SJSA1 (cell line): ENCODE data around the gene MEGF8. TPM values are rescaled to one million over a fixed set of nuclear protein-coding genes. Genes with fewer than 3 reads are reported as not detected.

Source experiments
- DNase-seq, 2 experiments: peaks; one replicate each; pipeline ENCODE4 v3.0.0-alpha.2; 2015 to 2020; ENCODE audit warnings: low spot score in 2 of 2, low read depth in 1 of 2
- H3K27ac ChIP-seq: fragments of 250-450 bp; sonication (Bioruptor Pico); 2 replicates; pipeline ENCODE4 v1.5.1; 2020; ENCODE audit warnings: mild to moderate bottlenecking, moderate library complexity
- H3K27me3 ChIP-seq: fragments of 250-450 bp; sonication (Bioruptor Pico); replicated peaks from 2 replicates; pipeline ENCODE4 v1.5.1; 2020; ENCODE audit warnings: mild to moderate bottlenecking, moderate library complexity
- H3K36me3 ChIP-seq: fragments of 250-450 bp; sonication (Bioruptor Pico); 2 replicates; pipeline ENCODE4 v1.5.1; 2020; ENCODE audit warnings: mild to moderate bottlenecking
- H3K4me1 ChIP-seq: fragments of 250-450 bp; sonication (Bioruptor Pico); replicated peaks from 2 replicates; pipeline ENCODE4 v1.6.1; 2021; ENCODE audit warnings: mild to moderate bottlenecking
- H3K4me3 ChIP-seq: fragments of 250-450 bp; sonication (Bioruptor Pico); 2 replicates; pipeline ENCODE4 v1.5.1; 2020; ENCODE audit warnings: mild to moderate bottlenecking
- H3K9me3 ChIP-seq: fragments of 250-450 bp; sonication (Bioruptor Pico); replicated peaks from 2 replicates; pipeline ENCODE4 v1.5.1; 2020; ENCODE audit warnings: mild to moderate bottlenecking
- total RNA-seq: library from RNA; depleted of rRNA; stranded (reverse); fragments of >200 nt; shearing (Covaris generic); gene quantifications from 2 replicates; pipeline ENCODE4 v1.2.3, GENCODE V29; 2014; rRNA removed

Gene MEGF8, protein sequence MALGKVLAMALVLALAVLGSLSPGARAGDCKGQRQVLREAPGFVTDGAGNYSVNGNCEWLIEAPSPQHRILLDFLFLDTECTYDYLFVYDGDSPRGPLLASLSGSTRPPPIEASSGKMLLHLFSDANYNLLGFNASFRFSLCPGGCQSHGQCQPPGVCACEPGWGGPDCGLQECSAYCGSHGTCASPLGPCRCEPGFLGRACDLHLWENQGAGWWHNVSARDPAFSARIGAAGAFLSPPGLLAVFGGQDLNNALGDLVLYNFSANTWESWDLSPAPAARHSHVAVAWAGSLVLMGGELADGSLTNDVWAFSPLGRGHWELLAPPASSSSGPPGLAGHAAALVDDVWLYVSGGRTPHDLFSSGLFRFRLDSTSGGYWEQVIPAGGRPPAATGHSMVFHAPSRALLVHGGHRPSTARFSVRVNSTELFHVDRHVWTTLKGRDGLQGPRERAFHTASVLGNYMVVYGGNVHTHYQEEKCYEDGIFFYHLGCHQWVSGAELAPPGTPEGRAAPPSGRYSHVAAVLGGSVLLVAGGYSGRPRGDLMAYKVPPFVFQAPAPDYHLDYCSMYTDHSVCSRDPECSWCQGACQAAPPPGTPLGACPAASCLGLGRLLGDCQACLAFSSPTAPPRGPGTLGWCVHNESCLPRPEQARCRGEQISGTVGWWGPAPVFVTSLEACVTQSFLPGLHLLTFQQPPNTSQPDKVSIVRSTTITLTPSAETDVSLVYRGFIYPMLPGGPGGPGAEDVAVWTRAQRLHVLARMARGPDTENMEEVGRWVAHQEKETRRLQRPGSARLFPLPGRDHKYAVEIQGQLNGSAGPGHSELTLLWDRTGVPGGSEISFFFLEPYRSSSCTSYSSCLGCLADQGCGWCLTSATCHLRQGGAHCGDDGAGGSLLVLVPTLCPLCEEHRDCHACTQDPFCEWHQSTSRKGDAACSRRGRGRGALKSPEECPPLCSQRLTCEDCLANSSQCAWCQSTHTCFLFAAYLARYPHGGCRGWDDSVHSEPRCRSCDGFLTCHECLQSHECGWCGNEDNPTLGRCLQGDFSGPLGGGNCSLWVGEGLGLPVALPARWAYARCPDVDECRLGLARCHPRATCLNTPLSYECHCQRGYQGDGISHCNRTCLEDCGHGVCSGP (N-terminal part only)
- total RNA-seq = 12.1 and 16.1 TPM in 2 replicates

DNA sequence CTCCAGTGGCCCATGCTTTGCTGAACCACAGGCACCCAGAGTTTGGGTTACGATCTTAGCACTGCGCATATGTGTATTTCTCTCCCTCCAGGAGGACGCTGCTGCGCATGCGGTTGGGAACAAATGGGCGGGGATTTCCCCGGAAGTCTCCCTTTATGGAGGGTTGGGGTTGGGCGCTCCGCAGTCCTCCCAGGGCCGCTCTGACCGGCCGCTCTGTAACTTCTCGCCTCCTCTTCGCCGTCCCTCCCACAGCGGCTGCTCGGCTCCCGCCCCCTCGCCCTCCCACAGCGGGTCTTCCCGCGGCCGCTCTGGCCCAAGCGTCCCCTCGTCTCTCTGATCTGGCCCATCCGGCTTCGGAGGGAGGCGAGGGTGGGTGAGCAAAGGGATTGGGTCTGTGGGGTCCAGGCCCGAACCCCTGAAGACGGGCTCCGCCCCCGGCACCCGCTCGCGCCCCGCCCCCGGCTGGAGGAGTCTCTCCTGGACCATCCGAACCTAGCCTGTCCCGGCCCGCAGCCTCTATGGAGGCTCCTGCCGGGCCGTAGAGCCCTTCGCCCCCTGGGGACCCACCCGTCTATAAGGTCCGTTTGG lies at the start of gene MEGF8:
MEGF8 (plus strand) TSS at position 328 of the 588 bp plus-strand sequence. CDS start 609 bp downstream, outside the sequence.
- no peaks in the 10 kb centered on the region for H3K9me3 ChIP-seq
- peak; percentile 99 for DNase-seq
- H3K36me3 ChIP-seq = no peaks in the 10 kb centered on the region
- H3K27ac ChIP-seq = no peak within 1 kb of the TSS
- H3K27me3 ChIP-seq = peaks cover 19% of the 10 kb centered on the region
- peaks cover 18% of the 10 kb centered on the region for H3K4me1 ChIP-seq
- H3K4me3 ChIP-seq = peak within 1 kb of the TSS; percentile 63

DNA sequence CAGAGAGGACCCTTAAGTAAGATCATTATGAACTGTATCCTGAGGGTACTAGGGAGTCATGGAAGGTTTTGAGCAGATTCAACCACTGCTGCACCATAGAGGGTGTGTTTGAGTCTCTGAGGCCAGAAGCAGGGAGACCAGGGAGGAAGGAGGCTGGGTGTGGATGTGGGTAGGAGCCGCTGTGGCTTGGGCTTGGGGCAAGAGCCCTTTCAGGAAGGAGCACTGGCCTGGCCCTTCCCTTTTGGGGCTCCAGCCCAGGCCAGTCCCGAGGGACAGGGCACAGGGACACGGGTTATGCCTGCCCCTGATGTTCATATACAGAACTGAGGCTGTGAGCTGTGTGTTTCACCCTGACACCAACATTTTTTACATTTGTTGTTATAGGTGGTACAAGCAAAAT lies 49.2 kb upstream of the MEGF8 start:
- Histone ChIP-seq H3K4me1 (peaks cover 20% of the 10 kb centered on the region), H3K4me3 (no peak overlapping the region), H3K9me3 (no peaks in the 10 kb centered on the region), H3K27me3 (no peaks in the 10 kb centered on the region), H3K27ac (no peak overlapping the region), H3K36me3 (peaks cover 68% of the 10 kb centered on the region)
- no peak for DNase-seq

DNA sequence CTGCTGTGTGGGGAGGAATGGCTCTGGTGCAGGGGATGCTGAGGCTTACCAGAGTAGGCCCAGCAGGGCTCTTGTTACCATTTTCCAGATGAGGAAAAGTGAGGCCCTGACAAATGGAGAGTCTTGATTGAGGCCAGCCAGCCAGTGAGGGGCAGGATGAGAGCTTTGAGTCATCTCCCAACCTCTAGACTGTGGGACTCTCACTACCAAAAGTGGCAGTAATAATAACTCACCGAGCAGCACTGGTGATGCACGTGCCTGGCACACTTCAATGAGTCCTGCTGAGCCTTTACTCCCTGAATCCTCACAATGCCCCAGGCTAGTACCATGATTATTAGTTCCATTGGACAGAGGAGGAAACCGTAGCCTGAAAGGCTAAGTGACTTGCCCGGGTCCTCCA lies 48.6 kb upstream of the MEGF8 start:
- Histone ChIP-seq H3K27me3 (no peaks in the 10 kb centered on the region), H3K4me3 (no peak overlapping the region), H3K4me1 (peaks cover 25% of the 10 kb centered on the region), H3K36me3 (peaks cover 63% of the 10 kb centered on the region), H3K27ac (no peak overlapping the region), H3K9me3 (no peaks in the 10 kb centered on the region)
- no peak for DNase-seq

DNA sequence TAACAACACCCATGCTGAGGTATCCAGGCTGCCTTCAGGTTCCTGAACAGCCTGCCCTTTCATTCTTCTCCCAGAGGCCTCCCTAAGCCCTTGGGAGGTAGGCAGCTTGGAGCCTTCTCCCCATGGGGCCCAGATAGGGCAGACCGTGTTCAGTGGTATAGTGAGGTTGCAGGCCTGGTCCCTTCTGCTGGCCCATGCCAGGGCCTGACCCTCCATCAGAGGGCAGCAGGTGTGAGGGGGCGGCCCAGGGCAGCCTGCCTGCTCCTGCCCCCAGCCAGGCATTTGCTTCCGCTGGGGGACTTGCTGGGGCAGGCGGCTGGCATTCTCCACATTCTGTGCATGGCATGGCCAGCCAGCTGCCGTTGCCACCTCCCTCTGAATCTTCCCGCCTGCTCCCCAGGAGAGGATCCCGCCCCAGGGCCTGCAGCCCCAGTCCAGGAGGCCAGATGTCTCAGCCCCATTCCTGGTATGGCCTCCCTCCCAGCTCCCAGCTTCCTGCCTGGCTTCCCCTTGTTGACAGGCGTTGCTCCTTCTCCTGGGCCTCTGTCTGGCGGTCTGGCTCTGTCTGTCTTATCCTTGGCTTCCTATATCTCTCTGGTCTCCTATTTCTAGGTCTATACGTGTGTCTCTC lies 47.5 kb upstream of the MEGF8 start:
- no peaks in the 10 kb centered on the region for H3K27me3 ChIP-seq
- no peak for DNase-seq
- no peak overlapping the region for H3K27ac ChIP-seq
- H3K9me3 ChIP-seq = no peaks in the 10 kb centered on the region
- H3K4me1 ChIP-seq = peaks cover 36% of the 10 kb centered on the region
- H3K4me3 ChIP-seq = no peak overlapping the region
- peaks cover 52% of the 10 kb centered on the region for H3K36me3 ChIP-seq

DNA sequence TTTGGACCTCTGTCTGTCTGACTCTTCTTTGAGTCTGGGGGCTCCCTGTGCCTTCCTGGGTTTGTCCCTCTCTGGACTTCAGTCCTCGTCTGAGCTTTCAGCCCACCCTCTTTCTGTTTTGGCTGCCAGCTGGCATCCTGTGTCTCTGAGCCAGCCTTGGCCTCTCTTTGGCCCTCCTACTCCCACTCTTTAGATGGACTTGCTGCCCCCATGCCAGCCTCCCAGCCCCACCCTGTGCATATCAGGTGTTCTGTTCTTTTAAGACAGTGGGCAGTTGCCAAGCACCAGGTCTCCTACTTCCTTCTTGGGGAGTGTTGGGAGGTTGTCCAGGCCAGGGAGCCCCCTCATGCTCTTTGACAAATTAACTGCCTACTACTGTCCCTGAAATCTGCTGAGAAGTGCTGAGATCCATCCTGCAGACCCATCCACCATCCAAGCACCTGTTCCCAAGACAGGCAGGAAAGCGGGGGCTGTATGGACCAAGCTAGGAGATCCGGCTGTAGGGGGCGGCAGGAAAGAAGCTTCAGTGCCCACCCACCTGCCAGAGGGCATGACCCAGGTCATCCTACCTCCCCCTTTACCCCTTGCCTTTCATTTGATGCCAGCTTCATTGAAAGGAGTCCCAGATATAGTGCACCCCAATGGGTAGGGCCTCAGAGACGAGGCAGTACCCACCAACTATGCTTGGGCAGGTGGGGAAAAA lies 46.8 kb upstream of the MEGF8 start:
- no peak overlapping the region for H3K27ac ChIP-seq
- no peaks in the 10 kb centered on the region for H3K27me3 ChIP-seq
- peaks cover 45% of the 10 kb centered on the region for H3K36me3 ChIP-seq
- peaks cover 43% of the 10 kb centered on the region for H3K4me1 ChIP-seq
- no peaks in the 10 kb centered on the region for H3K9me3 ChIP-seq
- H3K4me3 ChIP-seq = no peak overlapping the region
- DNase-seq = no peak

DNA sequence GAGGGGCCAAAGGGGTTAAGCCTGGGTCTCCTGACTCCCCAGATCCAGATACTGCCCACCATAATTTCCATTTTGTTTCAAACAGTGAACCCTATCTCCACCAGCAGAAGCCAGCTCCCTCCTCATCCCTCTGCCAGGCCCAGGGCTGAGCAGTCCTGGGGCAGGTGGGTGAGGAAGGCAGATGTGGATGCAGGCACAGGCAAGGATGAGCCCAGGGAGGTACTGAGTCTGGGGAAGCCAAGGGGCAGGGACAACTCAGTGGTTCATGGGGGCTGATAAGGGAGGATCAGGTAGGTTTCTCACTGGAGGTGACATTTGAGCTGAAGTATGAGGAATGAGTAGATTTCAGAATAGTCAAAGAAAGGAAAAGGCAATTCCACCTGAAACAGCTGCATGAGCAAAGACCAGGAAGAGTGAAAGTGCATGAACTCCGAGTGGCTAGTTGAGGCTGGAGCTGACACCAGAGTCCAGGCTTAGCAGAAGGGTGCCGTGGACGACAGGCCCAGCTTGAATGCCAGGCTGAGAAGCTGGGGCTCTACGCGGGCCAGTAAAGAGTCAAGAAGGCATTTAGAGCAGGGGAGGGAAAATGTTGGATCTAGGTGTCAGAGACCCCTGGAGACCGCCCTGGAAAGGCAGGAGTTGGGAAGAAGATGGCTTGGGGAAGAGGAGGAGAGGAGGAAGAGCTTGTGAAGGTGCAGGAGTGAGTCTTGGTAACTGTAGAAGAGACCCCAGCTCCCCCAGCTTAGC lies 46.1 kb upstream of the MEGF8 start:
- H3K9me3 ChIP-seq = no peaks in the 10 kb centered on the region
- H3K36me3 ChIP-seq = peaks cover 38% of the 10 kb centered on the region
- DNase-seq = no peak

DNA sequence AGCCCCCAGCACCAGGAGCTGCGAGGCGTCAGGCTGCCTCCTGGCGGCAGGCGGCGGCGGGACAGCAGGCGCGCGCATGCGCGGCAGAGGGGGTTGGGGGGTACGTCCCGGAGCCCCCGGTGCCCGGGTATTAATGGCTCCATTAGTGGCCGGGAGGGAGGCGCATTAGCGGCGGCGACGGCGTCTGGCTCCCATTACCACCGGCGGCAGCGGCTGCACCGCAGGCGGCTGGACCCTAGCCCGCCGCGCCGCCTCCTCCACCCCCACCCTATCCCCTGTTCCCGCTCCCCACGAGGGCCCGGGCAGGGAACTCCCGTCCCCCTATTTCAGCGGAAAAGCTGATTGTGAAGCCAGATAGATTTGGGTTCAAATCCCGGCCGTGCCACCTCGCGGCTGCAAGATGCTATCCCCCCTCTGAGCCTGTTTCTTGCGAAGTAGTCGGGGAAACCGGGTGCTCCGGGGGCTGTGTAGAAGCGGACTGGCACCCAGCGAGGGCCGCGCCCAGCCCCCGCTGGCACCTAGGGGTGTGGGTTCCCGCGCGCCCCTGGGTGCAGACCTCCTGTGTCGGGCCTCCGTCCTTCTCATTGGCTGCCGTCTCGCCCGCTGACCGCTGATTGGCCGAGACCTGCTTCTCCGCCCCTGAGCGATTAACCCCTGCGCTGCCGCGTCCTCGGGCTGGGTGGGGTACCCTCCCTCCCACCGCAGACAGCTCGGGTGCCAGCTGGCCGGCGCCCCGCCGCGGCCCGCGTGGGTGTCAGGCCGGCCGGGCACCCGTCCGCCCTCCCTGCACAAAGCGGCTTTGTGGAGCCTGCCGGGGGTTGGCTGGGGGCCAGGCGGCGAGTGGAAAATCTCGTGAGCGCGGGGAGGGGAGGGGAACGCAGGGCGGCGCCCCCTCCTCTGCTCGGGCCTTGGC lies 45.3 kb upstream of the MEGF8 start:
- no peaks in the 10 kb centered on the region for H3K27me3 ChIP-seq
- peak; percentile 89 to 92 for DNase-seq
- peak overlapping the region; percentile 60 for H3K27ac ChIP-seq
- H3K4me3 ChIP-seq = peak overlapping the region; percentile 54
- peaks cover 50% of the 10 kb centered on the region for H3K4me1 ChIP-seq
- H3K36me3 ChIP-seq = peaks cover 29% of the 10 kb centered on the region
- 0 out of 2 replicates have a peak, but pooled peaks cover 2% of the 10 kb centered on the region for H3K9me3 ChIP-seq

More for the DNA sequence above, 46.1 kb upstream of the MEGF8 start:
- H3K27me3 ChIP-seq = no peaks in the 10 kb centered on the region
- peak overlapping the region; percentile 60; the same call in 1 of the 2 replicates for H3K27ac ChIP-seq
- H3K4me1 ChIP-seq = peaks cover 43% of the 10 kb centered on the region
- H3K4me3 ChIP-seq = peak overlapping the region; percentile 54

DNA sequence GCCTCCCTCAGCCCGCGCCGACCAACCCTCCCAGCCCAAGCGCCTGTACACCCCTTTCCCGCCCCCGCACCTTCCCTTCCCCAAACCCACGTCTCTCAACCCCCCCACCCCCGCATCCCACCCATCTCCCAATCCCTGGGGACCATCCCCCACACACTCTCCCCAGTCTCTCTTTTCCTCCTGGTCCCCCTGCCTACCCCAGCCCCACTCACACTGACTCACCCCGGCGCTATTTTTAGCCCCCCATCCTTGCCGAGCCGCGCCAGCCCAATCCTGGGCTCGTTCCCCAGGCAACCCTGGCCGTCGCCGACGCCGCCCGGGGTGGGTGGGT lies 44.7 kb upstream of the MEGF8 start:
- peak overlapping the region; percentile 54 for H3K4me3 ChIP-seq
- H3K4me1 ChIP-seq = peaks cover 56% of the 10 kb centered on the region
- peaks cover 31% of the 10 kb centered on the region for H3K36me3 ChIP-seq
- H3K27ac ChIP-seq = peak overlapping the region; percentile 60
- H3K27me3 ChIP-seq = no peaks in the 10 kb centered on the region
- H3K9me3 ChIP-seq = 0 out of 2 replicates have a peak, but pooled peaks cover 2% of the 10 kb centered on the region
- DNase-seq = no peak

DNA sequence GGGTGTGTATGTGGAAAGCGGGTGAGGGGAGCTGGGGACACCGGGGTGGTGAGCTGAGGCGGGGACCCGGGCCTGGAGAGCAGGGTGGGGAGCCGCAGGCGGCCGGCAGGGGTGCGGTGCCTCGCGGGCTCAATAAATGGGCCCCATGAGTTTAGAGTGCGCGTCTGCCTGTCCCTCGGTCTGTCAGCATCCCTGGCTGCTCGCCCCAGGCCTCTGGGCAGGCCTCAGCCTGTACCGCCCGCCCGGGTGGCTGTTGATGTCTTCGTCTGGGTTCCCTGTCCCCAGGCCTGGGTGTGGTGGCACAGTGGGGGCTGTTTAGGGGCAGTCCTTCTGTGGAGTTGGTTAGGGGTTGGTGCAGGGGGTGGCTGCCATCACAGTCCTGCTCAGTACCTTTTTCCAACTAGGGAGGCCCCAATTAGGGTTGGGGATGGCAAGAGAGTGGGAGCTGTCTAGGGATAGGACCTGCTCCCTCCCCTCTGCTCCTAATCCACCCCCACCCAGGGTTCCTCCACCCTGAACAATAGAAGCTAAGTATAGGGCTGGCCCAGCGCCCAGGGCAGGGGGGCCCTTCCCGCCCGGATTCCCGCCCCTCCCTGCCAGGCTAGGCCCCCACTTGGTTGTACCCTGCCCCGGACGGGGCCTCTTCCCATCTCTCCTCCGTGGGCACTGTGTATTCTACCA lies 44.1 kb upstream of the MEGF8 start:
- peaks cover 29% of the 10 kb centered on the region for H3K36me3 ChIP-seq
- H3K27me3 ChIP-seq = no peaks in the 10 kb centered on the region
- H3K4me1 ChIP-seq = peaks cover 56% of the 10 kb centered on the region
- peak overlapping the region; percentile 22 for H3K4me3 ChIP-seq
- 0 out of 2 replicates have a peak, but pooled peaks cover 2% of the 10 kb centered on the region for H3K9me3 ChIP-seq
- DNase-seq = peak; percentile 67 to 72
- H3K27ac ChIP-seq = peak overlapping the region; percentile 56

DNA sequence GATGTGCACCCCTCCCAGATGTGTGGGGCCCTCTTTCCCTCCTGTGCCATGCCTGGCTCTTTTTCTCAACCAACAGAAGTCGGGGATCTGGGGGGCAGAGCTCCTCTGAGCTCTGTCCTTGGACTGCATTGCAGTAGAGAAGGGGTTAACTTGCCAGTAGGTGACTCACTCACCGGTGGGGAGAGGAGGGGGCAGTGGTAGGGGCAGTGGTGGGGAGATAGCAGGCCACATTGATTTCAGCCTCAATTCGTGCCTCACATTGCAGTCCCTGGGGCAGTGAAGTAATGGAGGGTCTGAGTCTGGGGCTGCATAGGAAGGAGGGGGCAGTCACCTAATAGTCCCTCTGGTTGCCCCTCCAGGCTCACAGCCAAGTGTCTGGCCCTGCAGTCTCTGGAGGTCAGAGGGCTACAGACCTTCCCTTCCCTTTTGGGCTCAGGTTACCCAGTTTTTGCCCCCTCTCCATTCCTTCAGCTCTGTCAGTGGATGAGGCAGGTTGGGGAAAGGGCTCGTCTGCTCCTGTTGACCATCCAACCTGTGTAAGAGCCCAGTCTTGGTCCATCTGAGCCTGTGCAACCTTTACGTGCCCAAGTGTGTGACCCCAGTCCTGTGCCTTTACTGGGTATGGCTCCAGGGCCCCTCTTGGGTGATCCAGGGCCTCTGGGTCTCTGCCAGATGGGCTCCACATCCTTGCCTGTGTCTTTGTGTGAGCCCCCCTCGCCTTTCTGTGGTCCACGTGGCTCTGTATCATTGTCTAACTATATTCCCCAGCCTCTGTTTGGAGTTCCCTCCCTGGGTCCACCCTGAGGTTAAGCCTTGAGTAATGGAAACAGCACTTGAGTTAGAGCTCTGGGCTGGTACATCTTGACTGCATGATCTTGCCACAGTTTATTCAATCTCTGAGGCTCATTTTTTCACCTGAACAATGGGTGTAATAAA lies 43.3 kb upstream of the MEGF8 start:
- Histone ChIP-seq H3K36me3 (peaks cover 25% of the 10 kb centered on the region), H3K27ac (peak overlapping the region; percentile 56), H3K27me3 (no peaks in the 10 kb centered on the region), H3K9me3 (0 out of 2 replicates have a peak, but pooled peaks cover 2% of the 10 kb centered on the region), H3K4me3 (peak overlapping the region; percentile 22; the same call in 1 of the 2 replicates), H3K4me1 (peaks cover 56% of the 10 kb centered on the region)
- peak in 1 of 2 experiments; percentile 61 for DNase-seq
